ENCODE results near the gene SLIT1.

SLIT1 gene

GRCh38 chr10:97043563-97043855, 142.2 kb downstream of the SLIT1 start:
- TF ChIP-seq REST (IDR thresholded peaks at IDR 0.05; ENCODE audit: insufficient read depth in 1 of 2, low read depth in 2 of 2, low read length in 2 of 2) (no peak), FOXP2 (optimal IDR thresholded peaks at IDR 0.05; ENCODE audit: borderline replicate concordance, extremely low read depth, extremely low read length, insufficient read depth) (no peak), POLR2AphosphoS5 (IDR thresholded peaks at IDR 0.05; ENCODE audit: low read depth, low read length) (no peak), SIN3A (IDR thresholded peaks at IDR 0.05; ENCODE audit: borderline replicate concordance, insufficient read depth, low read length) (no peak)

GRCh38 chr10:97042716-97043562, 142.8 kb downstream of the SLIT1 start:
- TF ChIP-seq SIN3A (IDR thresholded peaks at IDR 0.05; ENCODE audit: borderline replicate concordance, insufficient read depth, low read length) (no peak), POLR2AphosphoS5 (IDR thresholded peaks at IDR 0.05; ENCODE audit: low read depth, low read length) (no peak), TAF1 (IDR thresholded peaks at IDR 0.05; ENCODE audit: borderline replicate concordance, insufficient read depth, low read length) (no peak), REST (IDR thresholded peaks at IDR 0.05; ENCODE audit: insufficient read depth in 1 of 2, low read depth in 2 of 2, low read length in 2 of 2) (no peak), FOXP2 (optimal IDR thresholded peaks at IDR 0.05; ENCODE audit: borderline replicate concordance, extremely low read depth, extremely low read length, insufficient read depth) (no peak)

- TF ChIP-seq REST (IDR thresholded peaks at IDR 0.05; ENCODE audit: insufficient read depth in 1 of 2, low read depth in 2 of 2, low read length in 2 of 2) (no peak), SIN3A (IDR thresholded peaks at IDR 0.05; ENCODE audit: borderline replicate concordance, insufficient read depth, low read length) (no peak), TAF1 (IDR thresholded peaks at IDR 0.05; ENCODE audit: borderline replicate concordance, insufficient read depth, low read length) (no peak), FOXP2 (optimal IDR thresholded peaks at IDR 0.05; ENCODE audit: borderline replicate concordance, extremely low read depth, extremely low read length, insufficient read depth) (no peak), POLR2AphosphoS5 (IDR thresholded peaks at IDR 0.05; ENCODE audit: low read depth, low read length) (no peak)
These were observed 143.7 kb downstream of the SLIT1 start for GRCh38 chr10:97042081-97042480.

GRCh38 chr10:97040706-97041105, 145.1 kb downstream of the SLIT1 start:
- TF ChIP-seq TAF1 (IDR thresholded peaks at IDR 0.05; ENCODE audit: borderline replicate concordance, insufficient read depth, low read length) (no peak), SIN3A (IDR thresholded peaks at IDR 0.05; ENCODE audit: borderline replicate concordance, insufficient read depth, low read length) (no peak), REST (IDR thresholded peaks at IDR 0.05; ENCODE audit: insufficient read depth in 1 of 2, low read depth in 2 of 2, low read length in 2 of 2) (no peak), FOXP2 (optimal IDR thresholded peaks at IDR 0.05; ENCODE audit: borderline replicate concordance, extremely low read depth, extremely low read length, insufficient read depth) (no peak), POLR2AphosphoS5 (IDR thresholded peaks at IDR 0.05; ENCODE audit: low read depth, low read length) (no peak)
